Measurements from ENCODE around the gene TNRC6C. TPM values are rescaled to one million over a fixed set of nuclear protein-coding genes. Genes with fewer than 3 reads are reported as not detected.

Gene TNRC6C
- total RNA-seq, 1 donor from 2014 or later: 11.0 TPM

DNA sequence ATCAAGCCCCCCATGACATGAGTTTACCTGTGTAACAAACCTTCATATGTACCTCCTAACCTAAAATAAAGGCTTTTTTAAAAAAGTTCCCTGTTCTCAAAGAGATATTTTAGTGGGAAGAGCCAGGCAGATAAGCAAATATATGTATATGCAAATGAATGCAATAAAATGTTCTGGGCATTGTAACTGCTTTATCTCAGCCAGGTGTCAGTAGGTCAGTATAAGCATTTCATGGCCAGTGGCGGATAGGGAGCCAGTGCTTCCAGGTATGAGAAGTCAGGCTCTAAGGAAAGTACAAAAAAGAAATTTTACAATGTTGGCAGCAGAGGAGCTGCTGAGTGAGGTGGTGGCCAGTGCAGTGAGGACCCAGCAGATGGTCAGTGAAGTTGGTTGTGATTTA is 53.9 kb downstream of the TNRC6C start:
- DNase-seq (ENCODE audit: low spot score) (no peak), ATAC-seq (no peak)

DNA sequence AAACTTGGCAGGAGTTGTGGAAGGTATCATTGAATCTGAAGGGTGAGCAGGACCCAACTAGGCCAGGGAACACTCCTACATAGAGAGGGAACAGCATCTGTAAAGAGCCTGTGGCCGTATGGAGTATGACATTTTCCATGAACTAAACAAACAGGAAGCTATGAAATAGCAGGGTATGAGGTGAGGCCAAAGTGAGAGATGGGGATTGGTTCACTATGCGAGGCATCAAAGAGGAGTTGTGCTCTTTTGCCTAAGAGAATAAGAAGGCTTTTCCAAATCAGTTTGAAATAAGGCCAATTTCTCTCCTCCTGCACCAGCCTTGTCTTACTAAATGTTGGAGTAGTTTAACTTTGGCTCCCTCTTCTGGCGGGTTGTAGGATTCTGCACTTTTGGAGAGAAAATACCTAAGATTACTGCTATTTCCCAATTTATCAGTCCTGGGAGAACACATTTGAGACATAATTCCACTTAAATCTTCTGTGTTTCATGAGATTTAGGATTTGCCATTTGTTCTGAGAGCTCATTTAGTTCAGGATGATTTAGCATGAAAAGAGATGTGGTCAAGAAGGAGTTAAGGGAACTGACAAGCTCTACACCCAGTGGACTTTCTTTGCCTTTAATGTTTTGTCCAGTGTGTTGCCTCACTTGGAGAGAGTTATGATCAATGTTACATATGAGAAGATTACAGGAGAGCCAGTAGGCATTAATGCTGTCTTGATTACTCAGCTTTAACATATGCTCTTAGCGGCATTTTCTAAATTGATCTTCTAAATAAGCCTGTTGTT is 55.4 kb downstream of the TNRC6C start:
- ATAC-seq (peak; percentile 92), DNase-seq (ENCODE audit: low spot score) (no peak)

GRCh38 chr17:78014646-78015045 is 56.1 kb downstream of the TNRC6C start:
- DNase-seq (ENCODE audit: low spot score) (no peak), ATAC-seq (no peak)

DNA sequence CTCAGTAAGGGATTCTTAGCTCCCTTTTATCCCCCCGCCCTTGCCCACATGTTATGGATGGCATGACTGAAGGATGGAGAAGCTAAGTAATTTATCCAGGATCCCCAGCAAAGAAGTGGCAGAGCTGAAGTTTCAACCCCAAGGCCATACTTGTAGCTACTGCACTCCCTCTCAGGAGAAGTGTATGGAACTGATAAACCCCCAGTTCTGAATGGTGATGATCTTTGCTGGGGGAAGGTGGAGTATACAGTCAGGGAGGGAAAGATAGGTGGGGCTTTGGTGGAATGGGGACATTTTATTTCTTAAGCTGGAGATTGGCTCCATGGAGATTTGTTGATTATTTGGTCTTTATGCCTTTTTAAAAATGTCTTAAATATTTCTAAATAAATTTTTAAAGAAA is 58.3 kb downstream of the TNRC6C start:
- no peak for ATAC-seq
- DNase-seq (ENCODE audit: low spot score): no peak

- DNase-seq (ENCODE audit: low spot score) (no peak), ATAC-seq (peak; percentile 68)
Measured at GRCh38 chr17:78019367-78019975, 61.0 kb downstream of the TNRC6C start.

DNA sequence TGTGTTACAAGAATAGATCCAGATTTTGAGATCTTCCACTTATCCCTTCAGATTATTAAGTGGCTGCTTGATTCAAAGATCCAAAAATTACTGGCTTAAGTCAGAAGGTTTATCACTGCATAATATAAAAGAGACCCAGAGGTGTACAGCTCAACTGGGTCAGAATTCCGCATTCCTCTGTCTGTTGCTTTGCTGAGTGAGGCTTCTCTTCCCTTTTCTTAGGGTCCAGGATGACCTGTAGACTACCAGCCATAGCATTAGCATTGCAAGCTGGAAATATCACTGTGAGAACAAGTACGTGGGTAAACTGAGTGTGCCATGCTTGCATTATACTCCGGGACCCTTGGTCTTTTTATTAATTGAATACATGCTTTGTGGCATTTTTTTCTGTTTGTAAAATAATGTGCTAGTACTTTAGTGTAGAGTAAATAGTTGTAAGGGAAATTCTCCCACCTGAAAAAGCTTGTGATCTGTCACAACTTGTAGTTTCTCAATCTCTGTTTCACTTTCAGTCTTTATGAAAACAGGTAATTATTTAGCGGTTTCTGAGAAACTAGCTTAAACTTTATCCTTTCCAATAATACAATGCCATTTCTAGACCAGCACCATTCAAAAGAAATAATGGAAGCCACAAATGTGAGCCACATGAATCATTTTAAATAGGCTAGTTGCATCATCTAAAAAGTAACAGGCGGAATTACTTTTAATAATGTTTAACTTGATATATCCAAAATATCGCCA is 61.6 kb downstream of the TNRC6C start:
- ATAC-seq (peak; percentile 37), DNase-seq (ENCODE audit: low spot score) (no peak)

DNA sequence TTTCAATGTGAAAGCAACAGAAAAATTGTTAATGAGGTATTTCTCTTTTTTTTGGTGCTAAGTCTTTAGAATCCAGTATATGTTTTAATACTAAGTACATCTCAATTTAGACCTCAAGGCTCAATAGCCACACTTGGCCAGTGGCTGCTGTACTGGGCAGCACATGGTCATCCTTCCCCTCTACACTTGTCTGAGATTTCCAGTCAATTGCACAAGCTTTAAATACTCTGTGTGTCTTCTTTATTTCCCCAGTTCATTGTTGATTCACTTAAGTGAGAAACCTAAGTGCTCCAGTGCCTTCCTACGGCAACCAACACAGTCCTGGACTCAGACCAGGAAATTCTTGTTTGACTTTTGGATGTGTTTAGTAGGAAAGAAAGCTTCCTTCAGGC is 62.2 kb downstream of the TNRC6C start:
- peak; percentile 39 for ATAC-seq
- DNase-seq (ENCODE audit: low spot score): no peak

DNA sequence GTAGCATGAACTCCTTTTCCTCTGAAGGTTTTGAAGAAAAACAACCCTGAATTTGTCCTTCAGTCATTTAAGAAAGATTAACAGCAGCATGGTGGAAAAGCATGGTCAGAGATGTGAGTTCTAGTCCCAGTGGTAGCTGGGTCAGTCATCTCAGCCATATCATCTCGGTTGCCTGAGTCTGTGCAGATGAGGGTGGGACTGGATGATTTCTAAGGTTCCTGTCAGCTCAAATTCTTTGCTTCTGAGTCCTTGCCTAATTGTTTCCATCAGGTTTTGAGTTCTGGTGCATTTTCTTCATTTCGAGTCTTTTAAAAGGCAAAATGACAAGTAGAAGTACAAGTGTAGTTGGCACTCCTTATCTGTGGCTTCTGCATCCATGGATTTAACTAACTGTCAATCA is 63.9 kb downstream of the TNRC6C start:
- ATAC-seq (no peak), DNase-seq (ENCODE audit: low spot score) (no peak)

- DNase-seq (ENCODE audit: low spot score) (no peak), ATAC-seq (no peak)
Measured at GRCh38 chr17:78023042-78023441, 64.5 kb downstream of the TNRC6C start.

GRCh38 chr17:78026381-78026780 is 67.9 kb downstream of the TNRC6C start:
- no peak for ATAC-seq

GRCh38 chr17:78027121-78027520 is 68.6 kb downstream of the TNRC6C start:
- ATAC-seq (no peak), DNase-seq (ENCODE audit: low spot score) (no peak)

More at GRCh38 chr17:78026381-78026780, 67.9 kb downstream of the TNRC6C start:
- no peak for DNase-seq (ENCODE audit: low spot score)

GRCh38 chr17:78029697-78030096 is 71.2 kb downstream of the TNRC6C start:
- DNase-seq (ENCODE audit: low spot score) (no peak), ATAC-seq (no peak)

GRCh38 chr17:78031435-78031834 is 72.9 kb downstream of the TNRC6C start:
- no peak for ATAC-seq
- DNase-seq (ENCODE audit: low spot score): no peak

DNA sequence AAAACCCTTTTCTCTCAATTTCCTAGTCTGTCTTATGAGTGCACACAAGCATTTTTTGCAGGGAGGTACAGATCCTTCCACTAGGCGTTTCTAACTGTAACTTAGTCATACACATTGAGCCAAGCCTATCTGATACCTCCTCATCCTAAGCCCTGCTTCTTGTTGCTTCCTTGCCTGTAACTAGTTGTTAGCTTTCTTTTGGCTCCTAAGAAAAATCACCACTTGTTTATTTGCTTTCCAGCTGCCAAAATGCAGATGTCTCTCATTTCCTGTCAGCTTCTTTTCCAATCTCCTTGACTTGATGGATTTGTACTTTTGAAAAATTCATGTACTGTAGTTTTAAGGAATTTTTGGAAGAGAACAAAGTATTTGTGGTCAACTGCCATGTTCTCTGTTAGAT is 73.7 kb downstream of the TNRC6C start:
- DNase-seq (ENCODE audit: low spot score) (no peak), ATAC-seq (no peak)

DNA sequence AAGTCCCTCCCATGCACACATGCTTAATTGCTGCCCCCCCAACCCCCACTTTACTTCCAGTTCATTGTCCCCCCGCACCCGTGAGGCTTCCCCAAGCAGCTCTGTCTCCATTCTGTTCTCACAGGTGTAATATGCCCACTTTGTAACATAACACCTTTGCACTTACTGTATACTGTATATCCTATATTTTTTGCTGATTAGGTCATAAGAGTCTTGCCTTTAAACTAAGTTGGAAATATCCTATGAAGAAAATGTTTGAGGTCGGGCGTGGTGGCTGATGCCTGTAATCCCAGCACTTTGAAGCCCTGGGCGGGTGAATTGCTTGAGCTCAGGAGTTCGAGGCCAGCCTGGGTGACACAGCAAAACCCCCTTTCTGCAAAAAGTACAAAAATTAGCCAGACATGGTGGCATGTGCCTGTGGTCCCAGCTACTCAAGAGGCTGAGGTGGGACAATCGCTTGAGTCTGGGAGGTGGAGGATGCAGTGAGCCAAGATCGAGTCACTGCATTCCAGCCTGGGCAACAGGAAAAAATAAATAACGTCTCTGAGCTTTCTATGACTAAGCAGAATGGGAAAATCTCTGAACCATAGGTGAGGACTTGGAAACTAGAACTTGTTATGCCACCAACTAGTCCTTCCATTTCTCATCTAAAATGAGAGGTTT is 76.1 kb downstream of the TNRC6C start:
- no peak for DNase-seq (ENCODE audit: low spot score)

DNA sequence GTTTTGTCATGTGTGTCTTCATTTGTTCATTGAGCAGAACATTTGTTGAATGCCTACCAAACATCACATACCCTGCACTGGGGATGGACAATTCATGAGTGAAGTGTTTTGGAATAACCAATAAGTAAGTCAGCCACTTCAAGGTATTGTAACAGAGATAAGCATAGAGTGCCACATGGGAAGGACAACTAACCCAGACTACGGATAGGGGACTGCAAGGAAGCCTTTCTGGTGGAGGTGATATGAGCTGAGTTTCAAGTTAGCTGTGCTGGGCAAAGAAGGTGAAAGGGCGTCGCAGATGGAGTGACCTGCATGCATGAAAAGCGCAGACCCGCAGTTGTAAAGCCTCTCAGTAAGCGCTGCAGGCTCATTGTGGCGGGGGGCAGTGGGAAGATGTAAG is 78.8 kb downstream of the TNRC6C start:
- no peak for ATAC-seq
- DNase-seq (ENCODE audit: low spot score): no peak

More for the DNA sequence above, 76.1 kb downstream of the TNRC6C start:
- no peak for ATAC-seq

DNA sequence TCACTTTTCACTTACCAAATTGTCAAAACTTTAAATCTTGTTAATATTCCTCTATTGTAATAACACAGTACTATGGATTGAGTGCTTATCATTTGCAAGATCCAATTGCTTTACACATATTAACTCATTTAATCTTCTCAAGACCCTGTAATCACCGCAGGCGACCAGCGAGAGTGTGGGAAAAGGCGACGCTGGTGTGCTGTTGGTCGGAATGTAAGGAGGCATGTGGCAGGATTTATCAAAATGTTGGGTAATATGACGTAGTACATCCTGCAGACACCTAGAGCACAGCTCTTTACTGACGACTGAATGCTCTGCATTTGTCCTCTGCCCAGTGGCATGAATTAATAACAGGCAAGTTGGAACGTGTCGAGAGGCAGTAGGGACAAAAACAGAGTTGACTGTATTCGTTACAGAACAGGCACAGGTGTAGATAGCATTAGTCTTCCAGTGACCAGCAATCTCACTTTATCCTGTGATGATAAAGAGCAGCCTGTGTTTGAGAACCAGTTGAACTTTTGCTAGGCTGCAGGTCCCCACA is 80.3 kb downstream of the TNRC6C start:
- ATAC-seq (no peak), DNase-seq (ENCODE audit: low spot score) (no peak)

- no peak for DNase-seq (ENCODE audit: low spot score)
- ATAC-seq: no peak
Measured at GRCh38 chr17:78039581-78039980, 81.1 kb downstream of the TNRC6C start.

- ATAC-seq: peak; percentile 83
- DNase-seq (ENCODE audit: low spot score): peak; percentile 56
Measured at GRCh38 chr17:78040440-78041385, 82.2 kb downstream of the TNRC6C start.

All from left lobe of liver (tissue), 2 donors.